ENCODE data around the gene FCGBP.
"Not testable (repeated sequence)": the region's sequence is repeated elsewhere in the genome, so short reads cannot be mapped to it uniquely, and the experiment has no call there.

GRCh38 chr19:39895096-39895495, 39.3 kb downstream of the FCGBP start:
- TF ChIP-seq CTCF (IDR thresholded peaks at IDR 0.05; ENCODE audit: insufficient read depth, low read length, poor library complexity, severe bottlenecking); EZH2phosphoT487 (conservative IDR thresholded peaks at IDR 0.05; ENCODE audit: low read length): not testable (repeated sequence)

Measured in SU-DHL-6 (cell line).